Measurements from ENCODE around the gene PLPPR3.

- no peak for TF ChIP-seq CTCF (IDR thresholded peaks at IDR 0.05; ENCODE audit: borderline replicate concordance, extremely low read depth, low read length, poor library complexity, severe bottlenecking)
- no peak for TF ChIP-seq EZH2 (IDR thresholded peaks at IDR 0.05; ENCODE audit: borderline replicate concordance, low read depth, low read length, severe bottlenecking)
Measured at GRCh38 chr19:801030-801860, 20.5 kb downstream of the PLPPR3 start.
